B cell (primary cell): ENCODE results near the gene ZNF772.
"Not testable (repeated sequence)": the region's sequence is repeated elsewhere in the genome, so short reads cannot be mapped to it uniquely, and the experiment has no call there.

Experiments used
- CTCF ChIP-seq: fragments of 200-600 bp; IDR thresholded peaks from one replicate; pipeline ENCODE4 v1.8.0; 2022; ENCODE audit warnings: antibody characterized with exemption, mild to moderate bottlenecking
- EZH2 ChIP-seq: IDR thresholded peaks from 2 replicates; pipeline ENCODE4 v1.6.1; 2012; ENCODE audit warnings: borderline replicate concordance, low read depth, mild to moderate bottlenecking, moderate library complexity, low read length; ENCODE audit not compliant: insufficient read depth, poor library complexity, severe bottlenecking

DNA sequence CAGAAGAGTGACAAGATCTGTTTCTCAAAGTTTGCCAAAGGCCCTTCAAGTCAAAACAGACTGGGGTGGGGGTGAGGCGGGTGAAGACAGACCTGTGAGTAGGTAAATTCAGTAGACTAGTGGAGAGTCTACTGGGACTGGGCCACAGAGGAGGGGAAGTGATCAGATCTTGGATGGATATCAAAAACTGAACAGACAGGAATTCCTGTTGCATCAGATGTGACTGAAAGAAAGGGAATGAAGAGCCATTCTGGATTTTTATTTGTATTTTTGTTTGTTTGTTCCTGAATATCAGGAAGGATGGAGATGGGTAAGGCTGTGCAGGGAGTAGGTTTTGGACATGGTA, 10.9 kb upstream of the ZNF772 start:
- TF ChIP-seq CTCF, EZH2: not testable (repeated sequence)
